WTC11 (cell line): Measurements from ENCODE around the gene NUP210L. TPM values are rescaled to one million over a fixed set of nuclear protein-coding genes. Genes with fewer than 3 reads are reported as not detected.
A peak's percentile ranks its signal among the peaks of the same experiment; 100 is the strongest.

Experiments
- CDX4 ChIP-seq: fragments of 250-450 bp; sonication (Bioruptor Pico); IDR thresholded peaks from 2 replicates; pipeline ENCODE4 v1.9.0; 2021; ENCODE audit warnings: moderate library complexity, mild to moderate bottlenecking, inconsistent platforms, borderline replicate concordance
- CREB1 ChIP-seq: sonication (generic); formaldehyde crosslinking; IDR thresholded peaks from 2 replicates; pipeline ENCODE4 v1.8.0; 2023; ENCODE audit warnings: mild to moderate bottlenecking, missing genetic modification reagents
- FOXP4 ChIP-seq: sonication (generic); formaldehyde crosslinking; IDR thresholded peaks from 2 replicates; pipeline ENCODE4 v1.8.0; 2022; ENCODE audit warnings: mild to moderate bottlenecking, missing genetic modification reagents
- IRF1 ChIP-seq: sonication (generic); formaldehyde crosslinking; IDR thresholded peaks from 2 replicates; pipeline ENCODE4 v1.8.0; 2023; ENCODE audit warnings: missing genetic modification reagents
- IRF2 ChIP-seq: sonication (generic); formaldehyde crosslinking; IDR thresholded peaks from 2 replicates; pipeline ENCODE4 v1.8.0; 2022; ENCODE audit warnings: low read depth, missing genetic modification reagents, borderline replicate concordance
- JUN ChIP-seq: sonication (generic); formaldehyde crosslinking; IDR thresholded peaks from 2 replicates; pipeline ENCODE4 v1.8.0; 2023; ENCODE audit warnings: mild to moderate bottlenecking, missing genetic modification reagents
- MYBL2 ChIP-seq: sonication (generic); formaldehyde crosslinking; IDR thresholded peaks from 2 replicates; pipeline ENCODE4 v1.8.1; 2023; ENCODE audit warnings: mild to moderate bottlenecking, moderate library complexity, missing genetic modification reagents
- NFYB ChIP-seq: sonication (generic); formaldehyde crosslinking; conservative IDR thresholded peaks from 2 replicates; pipeline ENCODE4 v1.8.0; 2022; ENCODE audit warnings: low read depth, missing genetic modification reagents
- NR3C1 ChIP-seq: sonication (generic); formaldehyde crosslinking; conservative IDR thresholded peaks from 2 replicates; pipeline ENCODE4 v1.8.1; 2023; ENCODE audit warnings: low read depth, mild to moderate bottlenecking, missing genetic modification reagents
- SOX15 ChIP-seq: fragments of 250-450 bp; sonication (Bioruptor Pico); IDR thresholded peaks from 2 replicates; pipeline ENCODE4 v1.9.0; 2021; ENCODE audit warnings: mild to moderate bottlenecking
- TCF7 ChIP-seq: sonication (generic); formaldehyde crosslinking; IDR thresholded peaks from 2 replicates; pipeline ENCODE4 v1.8.0; 2022; ENCODE audit warnings: mild to moderate bottlenecking, low read depth, missing genetic modification reagents, moderate library complexity
- TP53 ChIP-seq: sonication (generic); formaldehyde crosslinking; IDR thresholded peaks from 2 replicates; pipeline ENCODE4 v1.8.1; 2023; ENCODE audit warnings: mild to moderate bottlenecking, missing genetic modification reagents
- ZBTB43 ChIP-seq: sonication (generic); formaldehyde crosslinking; IDR thresholded peaks from 2 replicates; pipeline ENCODE4 v1.8.1; 2023; ENCODE audit warnings: mild to moderate bottlenecking, missing genetic modification reagents
- ZNF121 ChIP-seq: sonication (generic); formaldehyde crosslinking; IDR thresholded peaks from 2 replicates; pipeline ENCODE4 v1.8.0; 2023; ENCODE audit warnings: missing genetic modification reagents
- ZNF263 ChIP-seq: sonication (generic); formaldehyde crosslinking; IDR thresholded peaks from 2 replicates; pipeline ENCODE4 v1.8.1; 2022; ENCODE audit warnings: low read depth, mild to moderate bottlenecking, moderate library complexity, missing genetic modification reagents
- ZNF281 ChIP-seq: sonication (generic); formaldehyde crosslinking; IDR thresholded peaks from 2 replicates; pipeline ENCODE4 v1.8.0; 2023; ENCODE audit warnings: mild to moderate bottlenecking, missing genetic modification reagents
- ZNF416 ChIP-seq: fragments of 250-450 bp; sonication (Bioruptor Pico); IDR thresholded peaks from 2 replicates; pipeline ENCODE4 v1.9.0; 2021; ENCODE audit warnings: mild to moderate bottlenecking, inconsistent platforms
- ZNF423 ChIP-seq: fragments of 250-450 bp; sonication (Bioruptor Pico); IDR thresholded peaks from 2 replicates; pipeline ENCODE4 v2.1.2; 2022; ENCODE audit warnings: mild to moderate bottlenecking, moderate library complexity
- total RNA-seq: library from RNA; stranded (reverse); gene quantifications from 3 replicates; pipeline ENCODE4 v1.2.3, GENCODE V29; 2021
- TF ChIP-seq, protein P1 (sequence below): sonication (generic); formaldehyde crosslinking; IDR thresholded peaks from 2 replicates; pipeline ENCODE4 v1.8.1; 2022; ENCODE audit warnings: mild to moderate bottlenecking, moderate library complexity, missing genetic modification reagents
- TF ChIP-seq, protein P2 (sequence below): sonication (generic); formaldehyde crosslinking; IDR thresholded peaks from 2 replicates; pipeline ENCODE4 v1.8.1; 2022; ENCODE audit warnings: low read depth, missing genetic modification reagents, borderline replicate concordance
- TF ChIP-seq, protein P3 (sequence below): fragments of 250-450 bp; sonication (Bioruptor Pico); IDR thresholded peaks from 2 replicates; pipeline ENCODE4 v1.9.0; 2021; ENCODE audit warnings: mild to moderate bottlenecking
- TF ChIP-seq, protein P4 (sequence below): sonication (generic); formaldehyde crosslinking; conservative IDR thresholded peaks from 2 replicates; pipeline ENCODE4 v1.8.1; 2022; ENCODE audit warnings: mild to moderate bottlenecking, missing genetic modification reagents
- TF ChIP-seq, protein P5 (sequence below): fragments of 250-450 bp; sonication (Bioruptor Pico); IDR thresholded peaks from 2 replicates; pipeline ENCODE4 v1.8.0; 2021; ENCODE audit warnings: mild to moderate bottlenecking

The NUP210L gene
- total RNA-seq, 1 experiment from 2014 or later: 0.02 TPM

DNA sequence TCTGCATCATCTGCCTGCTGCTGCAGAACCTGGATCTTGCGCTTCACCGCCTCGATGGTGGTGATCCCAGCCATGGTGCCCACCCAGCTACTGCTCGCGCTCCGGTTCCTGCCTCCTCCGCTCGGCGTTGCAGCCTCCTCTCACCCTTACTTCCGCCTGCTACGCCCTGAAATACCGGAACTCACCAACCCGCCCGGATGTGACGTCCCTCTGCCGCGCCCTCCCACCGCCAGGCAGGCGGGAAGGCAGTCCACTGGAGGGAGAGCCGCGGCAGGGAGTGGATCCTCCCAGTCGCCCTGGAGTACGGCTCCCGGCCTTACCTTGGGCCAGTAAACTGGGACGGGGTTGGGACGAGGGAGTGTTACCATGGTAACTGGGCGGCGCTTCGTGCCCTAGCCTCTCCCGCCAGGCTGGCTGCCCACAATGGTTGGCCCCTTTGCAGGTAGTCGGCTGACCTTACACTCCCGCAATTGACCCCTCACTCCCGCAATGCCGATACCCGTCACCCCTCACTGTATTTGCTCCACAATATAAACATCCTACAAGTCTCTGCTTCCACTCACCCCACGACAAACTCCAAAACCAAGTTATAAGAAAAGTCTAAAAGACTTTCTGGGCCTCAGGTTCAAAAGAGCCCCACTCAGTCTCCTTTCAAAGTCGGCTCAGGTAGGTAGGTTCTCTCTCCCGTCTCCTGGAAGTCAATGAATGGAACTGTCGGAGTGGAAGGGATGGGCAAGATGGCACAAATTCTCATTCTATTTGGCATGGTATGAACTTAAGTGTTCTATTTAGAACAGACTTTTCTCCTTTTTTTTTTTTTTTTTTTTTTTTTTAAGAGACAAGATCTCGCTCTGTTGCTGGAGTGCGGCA, 28.4 kb upstream of the NUP210L start (continued):
- TF ChIP-seq JUN: 0 out of 2 replicates have a peak, but pooled peaks have one; percentile 39
- TF ChIP-seq ZNF263 (CRISPR knock-in tag): no peak
- no peak for TF ChIP-seq IRF2 (CRISPR knock-in tag)
- peak; percentile 33; the same call in 1 of the 2 replicates for TF ChIP-seq ZNF281
- no peak for TF ChIP-seq ZNF423 (CRISPR knock-in tag)
- no peak for TF ChIP-seq TCF7 (CRISPR knock-in tag)
- no peak; the same call in 1 of the 2 replicates for TF ChIP-seq NR3C1
- TF ChIP-seq, protein P1, sequence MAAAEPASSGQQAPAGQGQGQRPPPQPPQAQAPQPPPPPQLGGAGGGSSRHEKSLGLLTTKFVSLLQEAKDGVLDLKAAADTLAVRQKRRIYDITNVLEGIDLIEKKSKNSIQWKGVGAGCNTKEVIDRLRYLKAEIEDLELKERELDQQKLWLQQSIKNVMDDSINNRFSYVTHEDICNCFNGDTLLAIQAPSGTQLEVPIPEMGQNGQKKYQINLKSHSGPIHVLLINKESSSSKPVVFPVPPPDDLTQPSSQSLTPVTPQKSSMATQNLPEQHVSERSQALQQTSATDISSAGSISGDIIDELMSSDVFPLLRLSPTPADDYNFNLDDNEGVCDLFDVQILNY (CRISPR knock-in tag): peak; percentile 99
- TF ChIP-seq, protein P2, sequence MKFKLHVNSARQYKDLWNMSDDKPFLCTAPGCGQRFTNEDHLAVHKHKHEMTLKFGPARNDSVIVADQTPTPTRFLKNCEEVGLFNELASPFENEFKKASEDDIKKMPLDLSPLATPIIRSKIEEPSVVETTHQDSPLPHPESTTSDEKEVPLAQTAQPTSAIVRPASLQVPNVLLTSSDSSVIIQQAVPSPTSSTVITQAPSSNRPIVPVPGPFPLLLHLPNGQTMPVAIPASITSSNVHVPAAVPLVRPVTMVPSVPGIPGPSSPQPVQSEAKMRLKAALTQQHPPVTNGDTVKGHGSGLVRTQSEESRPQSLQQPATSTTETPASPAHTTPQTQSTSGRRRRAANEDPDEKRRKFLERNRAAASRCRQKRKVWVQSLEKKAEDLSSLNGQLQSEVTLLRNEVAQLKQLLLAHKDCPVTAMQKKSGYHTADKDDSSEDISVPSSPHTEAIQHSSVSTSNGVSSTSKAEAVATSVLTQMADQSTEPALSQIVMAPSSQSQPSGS (CRISPR knock-in tag): no peak
- no peak for TF ChIP-seq SOX15 (CRISPR knock-in tag)
- 0 out of 2 replicates have a peak, but pooled peaks have one; percentile 79 for TF ChIP-seq FOXP4 (CRISPR knock-in tag)
- TF ChIP-seq TP53: no peak
- TF ChIP-seq, protein P3, sequence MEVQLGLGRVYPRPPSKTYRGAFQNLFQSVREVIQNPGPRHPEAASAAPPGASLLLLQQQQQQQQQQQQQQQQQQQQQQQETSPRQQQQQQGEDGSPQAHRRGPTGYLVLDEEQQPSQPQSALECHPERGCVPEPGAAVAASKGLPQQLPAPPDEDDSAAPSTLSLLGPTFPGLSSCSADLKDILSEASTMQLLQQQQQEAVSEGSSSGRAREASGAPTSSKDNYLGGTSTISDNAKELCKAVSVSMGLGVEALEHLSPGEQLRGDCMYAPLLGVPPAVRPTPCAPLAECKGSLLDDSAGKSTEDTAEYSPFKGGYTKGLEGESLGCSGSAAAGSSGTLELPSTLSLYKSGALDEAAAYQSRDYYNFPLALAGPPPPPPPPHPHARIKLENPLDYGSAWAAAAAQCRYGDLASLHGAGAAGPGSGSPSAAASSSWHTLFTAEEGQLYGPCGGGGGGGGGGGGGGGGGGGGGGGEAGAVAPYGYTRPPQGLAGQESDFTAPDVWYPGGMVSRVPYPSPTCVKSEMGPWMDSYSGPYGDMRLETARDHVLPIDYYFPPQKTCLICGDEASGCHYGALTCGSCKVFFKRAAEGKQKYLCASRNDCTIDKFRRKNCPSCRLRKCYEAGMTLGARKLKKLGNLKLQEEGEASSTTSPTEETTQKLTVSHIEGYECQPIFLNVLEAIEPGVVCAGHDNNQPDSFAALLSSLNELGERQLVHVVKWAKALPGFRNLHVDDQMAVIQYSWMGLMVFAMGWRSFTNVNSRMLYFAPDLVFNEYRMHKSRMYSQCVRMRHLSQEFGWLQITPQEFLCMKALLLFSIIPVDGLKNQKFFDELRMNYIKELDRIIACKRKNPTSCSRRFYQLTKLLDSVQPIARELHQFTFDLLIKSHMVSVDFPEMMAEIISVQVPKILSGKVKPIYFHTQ (CRISPR knock-in tag): no peak
- peak; percentile 90 for TF ChIP-seq MYBL2 (CRISPR knock-in tag)
- TF ChIP-seq IRF1 (CRISPR knock-in tag): no peak
- no peak for TF ChIP-seq CDX4 (CRISPR knock-in tag)
- TF ChIP-seq, protein P4, sequence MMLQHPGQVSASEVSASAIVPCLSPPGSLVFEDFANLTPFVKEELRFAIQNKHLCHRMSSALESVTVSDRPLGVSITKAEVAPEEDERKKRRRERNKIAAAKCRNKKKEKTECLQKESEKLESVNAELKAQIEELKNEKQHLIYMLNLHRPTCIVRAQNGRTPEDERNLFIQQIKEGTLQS (CRISPR knock-in tag): no peak
- TF ChIP-seq NFYB (CRISPR knock-in tag): peak; percentile 59
- 0 out of 2 replicates have a peak, but pooled peaks have one; percentile 46 for TF ChIP-seq ZNF416 (CRISPR knock-in tag)
- peak; percentile 80 for TF ChIP-seq CREB1
- 0 out of 2 replicates have a peak, but pooled peaks have one; percentile 29 for TF ChIP-seq ZNF121 (CRISPR knock-in tag)
- peak; percentile 90; the same call in 1 of the 2 replicates for TF ChIP-seq ZBTB43 (CRISPR knock-in tag)
- TF ChIP-seq, protein P5, sequence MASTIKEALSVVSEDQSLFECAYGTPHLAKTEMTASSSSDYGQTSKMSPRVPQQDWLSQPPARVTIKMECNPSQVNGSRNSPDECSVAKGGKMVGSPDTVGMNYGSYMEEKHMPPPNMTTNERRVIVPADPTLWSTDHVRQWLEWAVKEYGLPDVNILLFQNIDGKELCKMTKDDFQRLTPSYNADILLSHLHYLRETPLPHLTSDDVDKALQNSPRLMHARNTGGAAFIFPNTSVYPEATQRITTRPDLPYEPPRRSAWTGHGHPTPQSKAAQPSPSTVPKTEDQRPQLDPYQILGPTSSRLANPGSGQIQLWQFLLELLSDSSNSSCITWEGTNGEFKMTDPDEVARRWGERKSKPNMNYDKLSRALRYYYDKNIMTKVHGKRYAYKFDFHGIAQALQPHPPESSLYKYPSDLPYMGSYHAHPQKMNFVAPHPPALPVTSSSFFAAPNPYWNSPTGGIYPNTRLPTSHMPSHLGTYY (CRISPR knock-in tag): no peak
